Inferior parietal cortex (tissue), 1 donor: ENCODE results near the gene CFAP52.
A peak's percentile ranks its signal among the peaks of the same experiment; 100 is the strongest.
"Not testable (repeated sequence)": the region's sequence is repeated elsewhere in the genome, so short reads cannot be mapped to it uniquely, and the experiment has no call there.

Experiments
- DNase-seq: peaks from one replicate; pipeline ENCODE4 v3.0.0-alpha.2; 2016; ENCODE audit errors: extremely low spot score

The CFAP52 gene

DNA sequence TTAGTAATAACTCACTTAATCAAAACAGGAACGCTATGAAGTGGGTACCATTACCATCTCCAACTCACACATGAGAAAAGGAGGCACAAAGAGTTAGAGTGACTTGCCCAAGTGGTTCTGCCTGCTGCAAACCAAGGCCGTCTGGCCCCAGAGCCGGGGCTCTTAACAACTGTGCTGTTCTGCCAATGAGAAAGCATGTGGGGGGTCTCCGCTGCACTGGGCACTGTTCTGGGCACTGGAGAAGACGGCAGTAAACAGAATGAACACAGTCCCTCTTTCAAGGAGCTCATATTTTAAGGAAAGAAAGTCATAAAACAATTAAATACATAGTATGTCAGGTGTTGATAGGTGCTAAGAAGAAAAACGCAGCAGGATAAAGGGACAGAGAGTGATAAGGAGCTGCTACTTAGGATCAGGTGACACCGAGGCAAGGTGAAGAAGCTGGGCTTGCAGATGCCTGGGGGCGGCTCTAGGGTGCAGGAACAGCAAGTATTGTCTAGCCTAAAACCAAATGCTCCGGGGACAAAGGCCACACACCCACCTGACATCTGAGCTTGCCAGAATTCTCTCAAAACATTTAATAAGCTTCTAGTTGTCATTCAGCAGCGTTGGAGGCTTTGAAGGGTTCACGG is 7.4 kb upstream of the CFAP52 start:
- no peak for DNase-seq

GRCh38 chr17:9571201-9571600 is 5.2 kb upstream of the CFAP52 start:
- DNase-seq, result no peak

GRCh38 chr17:9575381-9576101 is 901 bp upstream of the CFAP52 start, which contains the start of gene STX8:
TSS of gene STX8 (minus strand) at chr17:9575820. CDS start at chr17:9575808, 12 bp downstream.
- peak; percentile 78 for DNase-seq

DNA sequence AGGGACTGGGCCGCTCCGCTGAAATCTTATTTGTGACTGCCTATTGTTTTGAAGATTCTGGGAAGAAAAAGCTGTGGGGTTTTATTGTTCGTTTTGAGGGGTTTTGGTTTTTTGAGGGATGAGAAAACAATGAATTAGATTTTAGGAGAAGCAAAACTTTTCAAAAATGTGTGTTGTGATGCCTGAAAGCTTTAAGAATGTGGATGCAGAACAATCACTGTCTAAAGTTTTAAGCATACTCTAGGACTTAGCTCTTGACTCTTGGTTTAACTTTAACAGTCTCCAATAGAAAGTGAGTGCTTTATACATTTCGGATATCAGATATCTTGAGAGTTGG is 899 bp downstream of the CFAP52 start:
- DNase-seq, result no peak

DNA sequence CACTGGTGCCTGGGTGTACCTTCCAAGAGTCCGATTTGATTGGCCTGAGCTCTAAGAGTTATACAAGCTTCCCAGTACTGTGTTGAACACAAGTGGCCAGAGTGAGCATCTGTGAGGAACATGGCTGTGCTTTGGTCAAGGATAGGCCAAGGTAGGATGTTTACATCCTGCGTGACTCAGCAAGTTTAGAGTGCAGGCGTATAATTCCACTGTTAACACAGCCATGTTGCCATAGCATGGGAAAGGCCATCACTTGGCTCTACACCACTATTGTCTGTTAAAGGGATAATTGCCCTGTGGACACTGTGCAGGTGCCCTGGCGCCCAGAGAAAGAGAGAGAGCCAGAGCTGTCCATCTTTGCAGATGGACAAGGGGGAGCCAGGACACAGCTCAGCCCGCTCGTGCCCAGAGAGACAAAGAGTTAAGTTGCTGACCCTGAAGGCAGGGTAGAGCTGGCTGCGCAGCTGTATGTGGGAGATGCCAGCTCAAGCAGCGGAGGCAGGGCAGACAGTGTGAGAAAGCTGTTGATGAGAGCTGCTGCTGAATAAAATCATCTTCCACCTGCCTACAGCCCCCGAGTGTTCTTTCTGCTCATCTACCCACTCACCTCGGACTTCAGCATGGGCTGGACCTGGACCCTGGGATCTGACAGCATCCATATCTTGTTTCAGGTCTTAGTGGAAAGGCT is 11.7 kb downstream of the CFAP52 start:
- no peak for DNase-seq

DNA sequence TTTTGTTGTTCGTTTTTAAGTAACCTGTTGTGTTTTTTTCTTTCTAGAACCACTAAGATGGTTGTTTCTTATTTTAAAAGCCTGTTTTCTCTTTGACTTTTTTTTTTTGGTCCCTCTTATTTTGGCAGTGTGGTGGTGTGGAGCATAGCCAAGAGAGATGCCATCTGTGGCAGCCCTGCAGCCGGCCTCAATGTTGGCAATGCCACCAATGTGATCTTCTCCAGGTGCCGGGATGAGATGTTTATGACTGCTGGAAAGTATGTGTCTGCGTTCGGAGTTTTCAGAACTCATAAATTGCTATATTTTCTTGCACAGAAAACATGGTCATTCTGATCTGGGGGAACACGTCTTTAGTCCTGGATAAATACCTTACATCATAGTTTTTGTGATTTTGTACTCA is 17.6 kb downstream of the CFAP52 start:
- DNase-seq, result no peak

- not testable (repeated sequence) for DNase-seq
These were observed 21.2 kb downstream of the CFAP52 start for GRCh38 chr17:9597638-9598037.

- DNase-seq, result no peak
These were observed 22.2 kb downstream of the CFAP52 start for GRCh38 chr17:9598661-9599060.

DNA sequence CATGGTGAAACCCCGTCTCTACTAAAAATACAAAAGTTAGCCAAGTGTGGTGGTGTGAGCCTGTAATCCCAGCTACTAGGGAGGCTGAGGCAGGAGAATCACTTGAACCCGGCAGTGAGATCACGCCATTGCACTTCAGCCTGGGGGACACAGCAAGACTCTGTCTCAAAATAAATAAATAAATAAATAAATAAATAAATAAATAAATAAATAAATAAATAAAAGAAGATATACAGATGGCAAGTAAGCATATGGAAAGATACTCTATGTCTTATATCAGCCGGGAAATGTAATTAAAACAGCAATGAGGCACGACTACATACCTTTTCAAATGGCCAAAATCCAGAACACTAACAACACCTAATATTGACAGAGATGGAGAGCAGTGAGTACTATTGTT is 28.1 kb downstream of the CFAP52 start:
- not testable (repeated sequence) for DNase-seq

DNA sequence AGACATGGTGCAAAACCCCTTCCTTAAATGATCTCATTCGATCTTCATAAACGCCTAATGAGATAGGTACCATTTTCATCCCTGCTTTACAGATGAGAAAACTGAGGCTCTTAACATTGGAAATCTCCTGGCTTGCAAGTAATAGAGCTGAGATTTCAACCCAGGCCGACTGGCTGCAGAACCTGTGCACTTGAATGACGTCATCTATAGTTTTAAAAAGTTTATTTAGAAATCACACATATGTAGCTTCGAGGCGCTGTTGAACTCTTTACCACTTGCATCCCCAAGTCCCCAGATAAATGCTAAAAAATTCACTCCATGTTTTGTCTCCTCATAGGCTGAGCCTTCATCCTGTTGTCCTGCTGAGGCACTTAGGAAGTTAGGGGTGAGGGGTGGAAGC is 30.0 kb downstream of the CFAP52 start:
- no peak for DNase-seq

DNA sequence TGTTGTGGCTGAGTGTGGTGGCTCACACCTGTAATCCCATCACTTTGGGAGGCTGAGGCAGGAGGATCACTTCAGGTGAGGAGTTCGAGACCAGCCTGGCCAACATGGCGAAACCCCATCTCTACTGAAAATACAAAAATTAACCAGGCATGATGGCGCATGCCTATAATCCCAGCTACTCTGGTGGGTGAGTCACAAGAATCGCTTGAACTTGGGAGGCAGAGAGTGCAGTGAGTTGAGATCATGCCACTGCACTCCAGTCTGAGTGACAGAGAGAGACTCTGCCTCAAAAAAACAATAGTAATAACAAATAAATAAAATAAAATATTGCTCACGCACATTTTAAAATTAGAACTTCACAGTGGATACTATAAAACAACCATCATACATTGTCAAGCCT is 30.6 kb downstream of the CFAP52 start:
- DNase-seq, result not testable (repeated sequence)

DNA sequence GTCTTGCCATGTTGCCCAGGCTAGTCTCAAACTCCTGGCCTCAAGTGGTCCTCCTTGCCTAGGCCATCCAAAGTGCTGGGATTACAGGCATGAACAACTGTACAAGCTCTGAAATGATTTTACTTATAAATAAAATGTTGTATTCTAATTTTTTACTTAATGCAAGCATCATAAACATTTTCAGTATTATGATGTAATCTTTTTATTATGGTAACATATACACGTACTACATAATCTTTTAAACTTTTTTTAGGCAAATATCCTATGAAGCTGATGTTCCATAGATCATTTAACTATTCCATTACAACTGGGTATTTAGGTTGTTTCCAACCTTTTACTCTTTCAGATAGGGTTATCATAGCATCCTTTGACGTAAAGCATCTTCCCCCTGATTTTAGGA is 35.1 kb downstream of the CFAP52 start:
- DNase-seq, result no peak

DNA sequence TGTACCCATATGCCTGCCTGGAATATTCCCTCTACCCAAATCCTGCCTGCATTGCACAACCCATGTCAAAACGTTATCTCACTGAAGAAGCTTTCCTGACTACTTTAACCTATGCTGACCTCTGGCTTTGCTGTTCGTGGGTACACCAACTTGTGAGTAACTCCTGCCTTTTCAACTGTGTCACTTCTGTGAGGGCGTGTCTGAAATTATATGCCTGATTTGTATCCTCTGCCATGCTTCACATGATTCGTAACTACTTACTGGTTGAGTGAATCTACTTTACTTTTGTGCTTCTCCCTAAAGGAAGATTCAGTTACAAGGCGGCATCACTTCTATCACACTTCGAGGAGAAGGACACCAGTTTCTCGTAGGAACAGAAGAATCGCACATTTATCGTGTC is 35.6 kb downstream of the CFAP52 start:
- no peak for DNase-seq

- no peak for DNase-seq
These were observed 39.0 kb downstream of the CFAP52 start for GRCh38 chr17:9615486-9615885.

DNA sequence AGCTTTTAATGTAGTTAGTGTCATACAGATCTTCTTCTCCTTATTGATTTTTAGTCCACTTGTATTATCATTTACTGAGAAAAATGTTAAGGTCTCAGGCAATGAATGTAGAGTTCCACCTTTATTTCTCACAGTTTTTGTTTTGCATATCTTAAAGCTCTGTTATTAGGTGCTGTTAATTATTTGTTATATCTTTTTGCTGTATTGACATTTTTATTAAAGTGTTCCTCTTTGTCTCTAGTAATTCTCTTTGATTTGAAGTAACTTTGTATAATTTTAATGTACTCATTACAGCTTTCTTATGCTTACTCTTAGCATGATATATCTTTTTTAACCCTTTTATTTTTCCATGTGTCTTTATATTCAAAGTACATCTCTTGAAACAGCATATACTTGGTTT is 46.5 kb downstream of the CFAP52 start:
- DNase-seq, result no peak

DNA sequence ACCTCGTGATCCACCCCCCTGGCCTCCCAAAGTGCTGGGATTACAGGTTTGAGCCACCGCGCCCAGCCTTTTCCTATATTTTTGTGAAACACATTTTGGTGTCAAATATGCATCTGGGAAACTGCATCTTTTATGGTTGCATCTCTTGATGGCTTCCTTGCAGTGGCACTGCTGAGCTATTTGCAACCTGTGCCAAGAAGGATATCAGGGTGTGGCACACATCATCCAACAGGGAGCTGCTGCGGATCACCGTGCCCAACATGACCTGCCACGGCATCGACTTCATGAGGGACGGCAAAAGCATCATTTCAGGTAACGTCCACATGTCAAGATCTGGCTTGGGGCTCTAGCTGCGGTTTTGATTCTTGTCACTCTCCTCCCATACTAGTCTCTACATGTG is 52.1 kb downstream of the CFAP52 start:
- DNase-seq, result no peak

DNA sequence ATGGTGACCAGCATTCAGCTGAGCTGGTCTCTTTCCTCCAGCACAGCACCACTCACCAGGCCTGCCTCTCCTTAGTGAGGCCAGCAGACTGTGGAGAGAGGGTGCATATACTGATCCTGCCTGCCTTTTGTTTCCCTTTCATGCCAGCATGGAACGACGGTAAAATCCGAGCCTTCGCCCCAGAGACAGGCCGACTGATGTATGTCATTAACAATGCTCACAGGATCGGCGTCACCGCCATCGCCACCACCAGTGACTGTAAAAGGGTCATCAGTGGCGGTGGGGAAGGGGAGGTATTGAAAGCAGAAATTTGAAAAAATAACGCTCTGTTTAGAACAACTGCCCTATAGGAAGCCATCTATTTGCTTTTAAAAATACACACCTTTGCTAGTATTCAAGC is 56.3 kb downstream of the CFAP52 start:
- DNase-seq, result no peak

DNA sequence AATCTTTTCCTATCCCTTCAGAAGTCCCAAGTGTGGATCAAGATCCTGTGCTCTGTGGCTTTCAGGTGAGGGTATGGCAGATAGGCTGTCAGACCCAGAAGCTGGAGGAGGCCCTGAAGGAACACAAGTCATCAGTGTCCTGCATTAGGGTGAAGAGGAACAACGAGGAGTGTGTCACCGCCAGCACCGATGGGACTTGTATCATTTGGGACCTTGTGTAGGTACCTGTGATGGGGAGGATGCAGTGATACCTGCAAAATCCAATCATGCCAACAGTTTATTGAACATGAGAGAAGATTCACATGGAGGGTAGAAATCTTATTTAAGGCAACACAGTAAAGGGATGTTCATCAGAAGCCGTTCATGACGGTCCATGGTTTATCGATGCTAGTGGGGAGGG is 58.9 kb downstream of the CFAP52 start:
- no peak for DNase-seq

DNA sequence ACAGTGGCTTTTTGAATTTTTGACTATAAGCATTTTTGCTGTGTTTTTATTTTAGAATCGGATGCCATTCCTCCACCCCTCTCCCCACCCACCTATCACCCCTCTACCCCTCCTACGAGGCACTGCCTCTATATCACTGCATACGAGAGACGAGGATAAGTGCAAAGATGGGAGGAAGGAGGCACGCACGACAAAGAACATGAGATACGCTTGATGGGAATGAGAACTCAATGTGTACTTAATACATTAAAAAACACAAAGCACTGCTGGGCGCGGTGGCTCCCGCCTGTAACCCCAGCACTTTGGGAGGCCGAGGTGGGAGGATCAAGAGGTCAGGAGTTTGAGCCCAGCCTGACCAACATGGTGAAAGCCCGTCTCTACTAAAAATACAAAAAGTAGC is 60.1 kb downstream of the CFAP52 start:
- DNase-seq, result no peak

- DNase-seq, result not testable (repeated sequence)
These were observed 63.9 kb downstream of the CFAP52 start for GRCh38 chr17:9640388-9640787.

DNA sequence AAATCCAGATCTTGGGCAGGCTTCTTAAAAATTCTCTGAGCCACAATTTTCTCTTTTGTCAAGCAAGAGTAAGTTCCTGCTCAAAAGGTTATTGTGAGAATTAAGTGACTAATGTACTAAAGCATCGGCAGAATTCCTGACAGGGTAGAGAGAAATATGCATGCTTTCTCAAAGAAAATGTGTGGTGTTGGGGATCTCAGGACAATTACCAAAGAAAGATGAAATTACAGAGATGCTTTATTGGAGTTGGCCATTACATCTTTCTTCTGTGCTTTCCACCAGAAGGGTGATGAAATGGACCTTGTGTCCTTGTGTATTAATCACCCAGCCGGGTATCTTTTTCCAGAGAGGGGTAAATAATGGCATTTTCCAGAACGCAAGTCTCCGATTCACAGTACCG is 67.2 kb downstream of the CFAP52 start:
- no peak for DNase-seq

DNA sequence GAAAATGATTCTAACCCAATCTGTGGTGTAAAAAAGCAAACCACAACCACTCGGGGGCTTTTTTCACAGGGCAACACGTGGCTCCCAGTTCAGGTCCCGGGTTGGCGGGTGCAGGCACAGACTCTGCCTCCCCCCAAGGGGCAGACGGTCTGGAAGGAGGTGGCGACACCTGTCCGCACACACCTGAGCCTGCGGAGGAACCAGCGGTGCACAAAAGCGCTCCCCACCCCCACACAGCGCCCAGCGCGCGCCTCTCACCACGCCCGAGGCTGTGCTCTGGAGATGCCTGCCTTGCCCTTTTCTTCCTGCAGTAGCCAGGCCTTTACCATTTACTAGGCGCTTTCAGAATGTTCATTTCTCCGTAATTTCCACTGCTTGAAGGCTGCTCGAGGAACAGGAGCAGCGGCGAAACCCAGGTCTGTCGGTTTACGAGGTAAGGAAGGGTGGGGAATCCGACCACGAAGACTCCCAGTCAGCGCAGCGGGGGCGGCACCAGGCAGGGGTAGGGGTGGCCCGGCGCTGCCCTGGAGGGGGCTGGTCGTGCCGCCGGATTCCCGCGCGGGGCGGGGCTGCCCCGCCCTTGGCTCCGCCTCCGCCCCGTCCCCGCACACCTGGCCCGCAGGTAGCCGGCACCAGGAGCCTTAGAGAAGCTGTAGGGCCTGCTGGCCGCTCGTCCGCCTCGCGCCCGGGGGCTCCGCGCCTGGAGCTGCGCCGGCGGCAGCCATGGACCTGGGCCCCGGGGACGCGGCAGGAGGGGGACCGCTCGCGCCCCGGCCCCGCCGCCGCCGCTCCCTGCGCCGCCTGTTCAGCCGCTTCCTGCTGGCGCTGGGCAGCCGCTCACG is 68.7 kb downstream of the CFAP52 start, which contains the start of gene USP43:
Gene USP43, plus strand, starts transcription at position 608 of the 842 bp plus-strand sequence. Its CDS starts 116 bp downstream, at position 724.
- no peak for DNase-seq
